Endothelial cell (in vitro differentiated cells): Measurements from ENCODE around the gene PPP2R3B. TPM values are rescaled to one million over a fixed set of nuclear protein-coding genes. Genes with fewer than 3 reads are reported as not detected.

Source experiments
- DNase-seq: peaks from one replicate; pipeline ENCODE4 v3.0.0; 2021; ENCODE audit warnings: low spot score
- H3K27ac Mint-ChIP-seq: one replicate; pipeline ENCODE4 v1.8.0; 2021; ENCODE audit warnings: mixed read lengths, inconsistent platforms; ENCODE audit not compliant: unreplicated experiment
- H3K27me3 Mint-ChIP-seq: one replicate; pipeline ENCODE4 v1.8.0; 2021; ENCODE audit warnings: mild to moderate bottlenecking, moderate library complexity, mixed read lengths, inconsistent platforms; ENCODE audit not compliant: unreplicated experiment
- H3K36me3 Mint-ChIP-seq: one replicate; pipeline ENCODE4 v1.8.0; 2021; ENCODE audit warnings: mild to moderate bottlenecking, low read depth, mixed read lengths, inconsistent platforms; ENCODE audit not compliant: unreplicated experiment
- H3K4me1 Mint-ChIP-seq: one replicate; pipeline ENCODE4 v1.8.0; 2021; ENCODE audit warnings: mild to moderate bottlenecking, mixed read lengths, inconsistent platforms; ENCODE audit not compliant: unreplicated experiment
- H3K4me3 Mint-ChIP-seq: one replicate; pipeline ENCODE4 v1.8.0; 2021; ENCODE audit warnings: mild to moderate bottlenecking, mixed read lengths, inconsistent platforms; ENCODE audit not compliant: unreplicated experiment
- H3K9me3 Mint-ChIP-seq: one replicate; pipeline ENCODE4 v1.8.0; 2021; ENCODE audit warnings: mixed read lengths, inconsistent platforms; ENCODE audit not compliant: unreplicated experiment
- total RNA-seq: library from RNA; stranded (reverse); fragmentation: NEBNext Ultra II Directional; extraction: Animal tissue kit (Norgen Biotek cat#: 25700); gene quantifications from one replicate; pipeline ENCODE4 v1.2.1, GENCODE V29; 2021; ENCODE audit not compliant: unreplicated experiment
- TF ChIP-seq, protein P1 (sequence below): fragments of 200-600 bp; sonication (generic); IDR thresholded peaks from one replicate; pipeline ENCODE4 v1.5.0; 2021; ENCODE audit warnings: antibody characterized with exemption; ENCODE audit not compliant: unreplicated experiment

PPP2R3B gene
- total RNA-seq, 1 donor from 2014 or later: 44.0 TPM

DNA sequence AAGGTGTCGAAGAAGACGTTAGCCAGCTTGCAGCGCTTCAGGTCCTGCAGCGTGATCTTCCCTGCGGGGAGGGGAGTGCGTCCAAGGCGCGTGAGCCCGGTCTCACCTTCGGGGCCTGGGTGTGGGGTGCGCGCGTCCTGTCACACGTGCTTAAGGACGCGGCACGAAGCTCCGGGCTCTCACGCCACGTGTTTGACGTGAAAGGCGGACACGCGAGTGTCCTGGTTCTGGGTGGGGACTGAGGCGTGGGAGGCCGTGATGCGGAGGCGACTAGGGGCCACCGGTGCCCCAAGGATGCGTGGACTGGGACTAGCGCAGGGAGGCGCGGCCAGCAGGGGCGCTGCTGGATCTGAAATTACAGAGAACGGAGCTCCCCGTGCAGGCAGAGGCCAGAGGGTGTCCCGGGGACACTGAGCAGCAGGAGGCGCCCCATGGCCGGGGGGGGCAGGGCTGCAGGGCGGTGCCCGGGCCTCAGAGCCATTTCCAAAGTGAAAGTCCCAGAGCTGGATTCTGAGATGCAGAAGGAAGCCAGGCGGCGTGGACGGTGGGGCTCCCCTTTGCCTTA lies 47.8 kb downstream of the PPP2R3B start:
- H3K36me3 Mint-ChIP-seq: peaks cover 27% of the 10 kb centered on the region

GRCh38 chrX:338281-338835 lies 48.3 kb downstream of the PPP2R3B start:
- TF ChIP-seq, protein P1, sequence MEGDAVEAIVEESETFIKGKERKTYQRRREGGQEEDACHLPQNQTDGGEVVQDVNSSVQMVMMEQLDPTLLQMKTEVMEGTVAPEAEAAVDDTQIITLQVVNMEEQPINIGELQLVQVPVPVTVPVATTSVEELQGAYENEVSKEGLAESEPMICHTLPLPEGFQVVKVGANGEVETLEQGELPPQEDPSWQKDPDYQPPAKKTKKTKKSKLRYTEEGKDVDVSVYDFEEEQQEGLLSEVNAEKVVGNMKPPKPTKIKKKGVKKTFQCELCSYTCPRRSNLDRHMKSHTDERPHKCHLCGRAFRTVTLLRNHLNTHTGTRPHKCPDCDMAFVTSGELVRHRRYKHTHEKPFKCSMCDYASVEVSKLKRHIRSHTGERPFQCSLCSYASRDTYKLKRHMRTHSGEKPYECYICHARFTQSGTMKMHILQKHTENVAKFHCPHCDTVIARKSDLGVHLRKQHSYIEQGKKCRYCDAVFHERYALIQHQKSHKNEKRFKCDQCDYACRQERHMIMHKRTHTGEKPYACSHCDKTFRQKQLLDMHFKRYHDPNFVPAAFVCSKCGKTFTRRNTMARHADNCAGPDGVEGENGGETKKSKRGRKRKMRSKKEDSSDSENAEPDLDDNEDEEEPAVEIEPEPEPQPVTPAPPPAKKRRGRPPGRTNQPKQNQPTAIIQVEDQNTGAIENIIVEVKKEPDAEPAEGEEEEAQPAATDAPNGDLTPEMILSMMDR: no peak
- H3K36me3 Mint-ChIP-seq: peaks cover 27% of the 10 kb centered on the region
- peaks cover 7% of the 10 kb centered on the region for H3K4me1 Mint-ChIP-seq
- H3K9me3 Mint-ChIP-seq: peaks cover 4% of the 10 kb centered on the region
- H3K27ac Mint-ChIP-seq: no peak overlapping the region
- H3K27me3 Mint-ChIP-seq: peaks cover 23% of the 10 kb centered on the region
- no peak overlapping the region for H3K4me3 Mint-ChIP-seq
- no peak for DNase-seq

More for the DNA sequence above, 47.8 kb downstream of the PPP2R3B start:
- no peak for DNase-seq
- H3K9me3 Mint-ChIP-seq: peaks cover 4% of the 10 kb centered on the region
- TF ChIP-seq, protein P1: no peak
- H3K27me3 Mint-ChIP-seq: peaks cover 22% of the 10 kb centered on the region
- peaks cover 7% of the 10 kb centered on the region for H3K4me1 Mint-ChIP-seq
- no peak overlapping the region for H3K4me3 Mint-ChIP-seq
- H3K27ac Mint-ChIP-seq: no peak overlapping the region

- H3K4me1 Mint-ChIP-seq: peaks cover 7% of the 10 kb centered on the region
- no peak for DNase-seq
- peaks cover 28% of the 10 kb centered on the region for H3K27me3 Mint-ChIP-seq
- no peak overlapping the region for H3K27ac Mint-ChIP-seq
- TF ChIP-seq, protein P1: no peak
- H3K4me3 Mint-ChIP-seq: peak overlapping the region; percentile 78
- peaks cover 4% of the 10 kb centered on the region for H3K9me3 Mint-ChIP-seq
- H3K36me3 Mint-ChIP-seq: peaks cover 27% of the 10 kb centered on the region
These were observed 49.3 kb downstream of the PPP2R3B start for GRCh38 chrX:337331-337831.

DNA sequence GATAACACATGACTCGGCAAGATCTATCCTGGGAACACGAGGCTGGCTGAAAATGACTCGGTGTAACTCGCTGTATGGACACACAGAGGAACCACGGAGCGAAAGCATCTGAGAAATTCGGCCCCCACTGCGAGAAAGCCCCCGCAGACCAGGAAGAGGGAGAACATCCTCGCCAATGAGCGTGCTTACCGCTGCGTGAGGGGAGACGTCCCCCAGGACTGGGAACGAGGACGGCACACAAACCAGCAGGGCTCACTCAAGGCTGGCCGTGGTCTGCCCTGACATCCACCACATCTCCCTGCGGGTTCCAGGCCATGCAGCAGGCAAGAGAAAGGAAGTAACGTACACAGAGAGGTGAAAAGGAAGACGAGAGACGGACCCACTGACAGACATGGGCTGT lies 50.5 kb downstream of the PPP2R3B start:
- DNase-seq: no peak
- TF ChIP-seq, protein P1: no peak
- Mint-ChIP-seq H3K9me3 (no peaks in the 10 kb centered on the region), H3K4me3 (peak overlapping the region; percentile 85), H3K27me3 (peaks cover 33% of the 10 kb centered on the region), H3K4me1 (peaks cover 7% of the 10 kb centered on the region), H3K27ac (peak overlapping the region; percentile 81), H3K36me3 (peaks cover 19% of the 10 kb centered on the region)

DNA sequence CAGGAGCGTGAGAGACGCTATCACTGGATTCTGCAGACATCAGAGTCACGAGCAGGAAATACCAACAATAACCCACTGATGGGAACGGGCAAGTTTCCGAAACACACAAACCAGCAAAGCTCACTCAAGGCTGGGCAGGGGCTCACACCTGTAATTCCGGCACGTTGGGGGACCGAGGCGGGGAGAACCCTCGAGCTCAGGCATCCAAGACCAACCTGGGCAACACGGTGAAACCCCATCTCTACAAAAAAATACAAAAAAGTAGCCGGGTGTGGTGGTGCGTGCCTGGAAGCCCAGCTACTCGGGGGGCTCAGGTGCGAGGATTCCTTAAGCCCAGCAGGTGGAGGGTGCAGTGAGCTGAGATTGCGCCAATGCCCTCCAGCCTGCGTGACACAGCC lies 51.0 kb downstream of the PPP2R3B start:
- DNase-seq: no peak
- TF ChIP-seq, protein P1: no peak
- H3K4me1 Mint-ChIP-seq: peaks cover 7% of the 10 kb centered on the region
- H3K27ac Mint-ChIP-seq: no peak overlapping the region
- H3K27me3 Mint-ChIP-seq: peaks cover 33% of the 10 kb centered on the region
- peaks cover 19% of the 10 kb centered on the region for H3K36me3 Mint-ChIP-seq
- no peaks in the 10 kb centered on the region for H3K9me3 Mint-ChIP-seq
- H3K4me3 Mint-ChIP-seq: no peak overlapping the region
